GM23338 (cell line): ENCODE measurements around the gene ABHD14A. TPM values are rescaled to one million over a fixed set of nuclear protein-coding genes. Genes with fewer than 3 reads are reported as not detected.

Experiments used
- ATAC-seq: fragments of 200-7000 bp; cut with Tn5 transposase; 3 replicates; pipeline ENCODE4 v1.9.1; 2020
- DNase-seq: peaks from one replicate; pipeline ENCODE4 v3.0.0-alpha.2; 2015; ENCODE audit warnings: low spot score
- H2AFZ ChIP-seq: fragments of 200-600 bp; sonication (generic); 2 replicates; pipeline ENCODE4 v1.8.0; 2016; ENCODE audit warnings: antibody characterized with exemption, mild to moderate bottlenecking, moderate library complexity
- H3F3A ChIP-seq: fragments of 200-600 bp; sonication (generic); replicated peaks from 2 replicates; pipeline ENCODE4 v1.8.0; 2017; ENCODE audit warnings: antibody characterized with exemption, mixed run types, low read depth
- H3K27ac ChIP-seq: fragments of 200-600 bp; sonication (generic); 2 replicates; pipeline ENCODE4 v1.6.1; 2016; ENCODE audit warnings: low read depth
- H3K27me3 ChIP-seq: fragments of 200-600 bp; sonication (generic); 2 replicates; pipeline ENCODE4 v1.8.0; 2016; ENCODE audit warnings: mild to moderate bottlenecking, mixed run types, moderate library complexity; ENCODE audit not compliant: insufficient read depth
- H3K36me3 ChIP-seq: fragments of 200-600 bp; sonication (generic); 2 replicates; pipeline ENCODE4 v1.8.0; 2016; ENCODE audit warnings: mild to moderate bottlenecking; ENCODE audit not compliant: insufficient read depth
- H3K4me1 ChIP-seq: fragments of 200-600 bp; sonication (generic); 2 replicates; pipeline ENCODE4 v1.8.0; 2016; ENCODE audit warnings: mild to moderate bottlenecking, moderate library complexity; ENCODE audit not compliant: insufficient read depth
- H3K4me2 ChIP-seq: fragments of 200-600 bp; sonication (generic); 2 replicates; pipeline ENCODE4 v1.7.1; 2017; ENCODE audit warnings: mixed run types
- H3K4me3 ChIP-seq: fragments of 200-600 bp; sonication (generic); 2 replicates; pipeline ENCODE4 v1.6.1; 2016; ENCODE audit warnings: mixed run types
- H3K79me2 ChIP-seq: fragments of 200-600 bp; sonication (generic); replicated peaks from 2 replicates; pipeline ENCODE4 v1.8.0; 2017; ENCODE audit warnings: mild to moderate bottlenecking; ENCODE audit not compliant: insufficient read depth
- H3K9me2 ChIP-seq: fragments of 200-600 bp; sonication (generic); 2 replicates; pipeline ENCODE4 v1.8.0; 2017; ENCODE audit not compliant: insufficient read depth
- H4K20me1 ChIP-seq: fragments of 200-600 bp; sonication (generic); replicated peaks from 2 replicates; pipeline ENCODE4 v1.8.0; 2017; ENCODE audit warnings: mild to moderate bottlenecking; ENCODE audit not compliant: insufficient read depth
- H3K27ac Mint-ChIP-seq: 2 replicates; pipeline ENCODE4 v1.8.0; 2020; ENCODE audit warnings: inconsistent platforms, mild to moderate bottlenecking, moderate library complexity, mixed read lengths
- H3K27me3 Mint-ChIP-seq: 3 replicates; pipeline ENCODE4 v1.8.0; 2022; ENCODE audit warnings: low read depth, mild to moderate bottlenecking, moderate library complexity, mixed read lengths, inconsistent platforms; ENCODE audit not compliant: insufficient read depth, poor library complexity
- H3K36me3 Mint-ChIP-seq: 3 replicates; pipeline ENCODE4 v1.8.0; 2021; ENCODE audit warnings: low read depth, mild to moderate bottlenecking, inconsistent platforms, moderate library complexity, mixed read lengths
- H3K4me1 Mint-ChIP-seq: 3 replicates; pipeline ENCODE4 v1.8.0; 2020; ENCODE audit warnings: mild to moderate bottlenecking, inconsistent platforms, mixed read lengths
- H3K4me3 Mint-ChIP-seq: 3 replicates; pipeline ENCODE4 v1.8.0; 2021; ENCODE audit warnings: moderate library complexity, mild to moderate bottlenecking, inconsistent platforms, mixed read lengths
- H3K9me3 Mint-ChIP-seq: 3 replicates; pipeline ENCODE4 v1.8.0; 2020; ENCODE audit warnings: moderate library complexity, mild to moderate bottlenecking, inconsistent platforms, mixed read lengths
- CREB1 ChIP-seq: fragments of 250-450 bp; sonication (Bioruptor Pico); IDR thresholded peaks from 2 replicates; pipeline ENCODE4 v1.5.0; 2020; ENCODE audit warnings: low read depth, mild to moderate bottlenecking, moderate library complexity
- ETS1 ChIP-seq: IDR thresholded peaks from 2 replicates; pipeline ENCODE4 v1.6.1; 2016; ENCODE audit warnings: antibody characterized with exemption
- EZH2 ChIP-seq: fragments of 200-600 bp; sonication (generic); IDR thresholded peaks from one replicate; pipeline ENCODE4 v1.8.0; 2017; ENCODE audit warnings: antibody characterized with exemption, mild to moderate bottlenecking, low read depth; ENCODE audit not compliant: unreplicated experiment
- EZH2phosphoT487 ChIP-seq: fragments of 200-600 bp; sonication (generic); IDR thresholded peaks from one replicate; pipeline ENCODE4 v1.8.1; 2018; ENCODE audit warnings: antibody characterized with exemption; ENCODE audit not compliant: unreplicated experiment
- NANOG ChIP-seq: IDR thresholded peaks from 2 replicates; pipeline ENCODE4 v1.6.1; 2016; ENCODE audit warnings: antibody characterized with exemption, borderline replicate concordance
- STAT1 ChIP-seq: IDR thresholded peaks from one replicate; pipeline ENCODE4 v1.6.1; 2016; ENCODE audit warnings: antibody characterized with exemption; ENCODE audit not compliant: unreplicated experiment
- ZNF331 ChIP-seq: fragments of 250-450 bp; sonication (Bioruptor Pico); IDR thresholded peaks from 2 replicates; pipeline ENCODE4 v1.5.0; 2020; ENCODE audit warnings: low read depth, mild to moderate bottlenecking, moderate library complexity
- ZNF462 ChIP-seq: fragments of 250-450 bp; sonication (Bioruptor Pico); IDR thresholded peaks from 2 replicates; pipeline ENCODE4 v1.5.0; 2020; ENCODE audit warnings: mild to moderate bottlenecking, moderate library complexity
- polyA plus RNA-seq: library from polyadenylated mRNA; unstranded; fragments of >200 nt; fragmentation: Nextera tagmentation; extraction: Ambion mirVana; gene quantifications from 2 replicates; pipeline ENCODE4 v1.2.1, GENCODE V29; 2016
- total RNA-seq: library from RNA; depleted of rRNA; stranded (reverse); fragments of >200 nt; shearing (Covaris generic); gene quantifications from 2 replicates; pipeline ENCODE4 v1.2.3, GENCODE V29; 2014

The ABHD14A gene
- total and polyA plus RNA-seq, 2 experiments from 2014 or later: 7.8 to 12.7 TPM

- peaks cover 60% of the 10 kb centered on the region for H3K4me1 Mint-ChIP-seq
- H3K4me3 ChIP-seq: peak overlapping the region; percentile 62; the same call in 1 of the 2 replicates
- no peak for DNase-seq
- peaks cover 13% of the 10 kb centered on the region; the same call in 1 of the 2 replicates for H3F3A ChIP-seq
- H3K27me3 ChIP-seq: peaks cover 9% of the 10 kb centered on the region; the same call in 1 of the 2 replicates
- no peak overlapping the region for H2AFZ ChIP-seq
- no peaks in the 10 kb centered on the region for H3K36me3 ChIP-seq
- peaks cover 32% of the 10 kb centered on the region for H3K27me3 Mint-ChIP-seq
- H3K4me1 ChIP-seq: peaks cover 37% of the 10 kb centered on the region
- no peaks in the 10 kb centered on the region for H3K9me2 ChIP-seq
- no peaks in the 10 kb centered on the region for H4K20me1 ChIP-seq
- H3K27ac Mint-ChIP-seq: no peak overlapping the region
- peaks cover 7% of the 10 kb centered on the region; the same call in 1 of the 3 replicates for H3K36me3 Mint-ChIP-seq
- no peak for ATAC-seq
- no peak for TF ChIP-seq NANOG
- no peak for TF ChIP-seq CREB1
- TF ChIP-seq EZH2phosphoT487: no peak
- TF ChIP-seq STAT1: no peak
- no peak for TF ChIP-seq ZNF331
- peak overlapping the region; percentile 85 for H3K4me2 ChIP-seq
- H3K27ac ChIP-seq: no peak overlapping the region
- H3K4me3 Mint-ChIP-seq: peak overlapping the region; percentile 79
- H3K79me2 ChIP-seq: no peaks in the 10 kb centered on the region
- no peaks in the 10 kb centered on the region; the same call in 2 of the 3 replicates for H3K9me3 Mint-ChIP-seq
Observed at GRCh38 chr3:51966016-51966415, 8.8 kb upstream of the ABHD14A start.

GRCh38 chr3:51966486-51966885 is 8.4 kb upstream of the ABHD14A start:
- peak overlapping the region; percentile 79 for H3K4me3 Mint-ChIP-seq
- Histone ChIP-seq H2AFZ (no peak overlapping the region), H3K27ac (no peak overlapping the region), H4K20me1 (no peaks in the 10 kb centered on the region), H3K9me2 (no peaks in the 10 kb centered on the region), H3K4me3 (peak overlapping the region; percentile 62), H3K4me2 (peak overlapping the region; percentile 85), H3K27me3 (peaks cover 9% of the 10 kb centered on the region; the same call in 1 of the 2 replicates), H3K79me2 (no peaks in the 10 kb centered on the region), H3K36me3 (no peaks in the 10 kb centered on the region), H3K4me1 (peaks cover 37% of the 10 kb centered on the region), H3F3A (peaks cover 13% of the 10 kb centered on the region; the same call in 1 of the 2 replicates)
- no peak overlapping the region for H3K27ac Mint-ChIP-seq
- peaks cover 59% of the 10 kb centered on the region for H3K4me1 Mint-ChIP-seq
- peaks cover 29% of the 10 kb centered on the region for H3K27me3 Mint-ChIP-seq
- no peak for TF ChIP-seq ZNF462 (CRISPR knock-in tag)
- TF ChIP-seq ZNF331: no peak
- no peak for TF ChIP-seq CREB1
- no peak for TF ChIP-seq NANOG
- TF ChIP-seq EZH2: no peak
- TF ChIP-seq ETS1: no peak
- no peaks in the 10 kb centered on the region; the same call in 2 of the 3 replicates for H3K9me3 Mint-ChIP-seq
- ATAC-seq (no peak), DNase-seq (no peak)
- H3K36me3 Mint-ChIP-seq: peaks cover 7% of the 10 kb centered on the region; the same call in 2 of the 3 replicates
